Erythroblast (primary cell): ENCODE data around the gene GABRR2.

Source experiments
- GATA1 ChIP-seq: IDR thresholded peaks from 2 replicates; pipeline ENCODE4 v1.6.1; 2011; ENCODE audit warnings: low read depth, mild to moderate bottlenecking, control low read depth, low read length, moderate library complexity
- POLR2A ChIP-seq: IDR thresholded peaks from 2 replicates; pipeline ENCODE4 v1.6.1; 2011; ENCODE audit warnings: mild to moderate bottlenecking, low read length

- TF ChIP-seq POLR2A (no peak), GATA1 (no peak)
Observed at GRCh38 chr6:89360415-89360999, 45.4 kb upstream of the GABRR2 start.
